OCI-LY7 (cell line): ENCODE measurements around the gene LZTS3.

Source experiments
- EZH2phosphoT487 ChIP-seq: fragments of 200-600 bp; sonication (generic); IDR thresholded peaks from 2 replicates; pipeline ENCODE4 v1.6.1; 2018; ENCODE audit warnings: low read depth, borderline replicate concordance, mild to moderate bottlenecking, mixed run types, antibody characterized with exemption, low read length, moderate library complexity, mixed read lengths
- TF ChIP-seq, protein P1 (sequence below): fragments of 200-600 bp; sonication (generic); conservative IDR thresholded peaks from 2 replicates; pipeline ENCODE4 v1.5.1; 2014; ENCODE audit warnings: mild to moderate bottlenecking, antibody characterized with exemption, low read length, moderate library complexity, mixed read lengths

DNA sequence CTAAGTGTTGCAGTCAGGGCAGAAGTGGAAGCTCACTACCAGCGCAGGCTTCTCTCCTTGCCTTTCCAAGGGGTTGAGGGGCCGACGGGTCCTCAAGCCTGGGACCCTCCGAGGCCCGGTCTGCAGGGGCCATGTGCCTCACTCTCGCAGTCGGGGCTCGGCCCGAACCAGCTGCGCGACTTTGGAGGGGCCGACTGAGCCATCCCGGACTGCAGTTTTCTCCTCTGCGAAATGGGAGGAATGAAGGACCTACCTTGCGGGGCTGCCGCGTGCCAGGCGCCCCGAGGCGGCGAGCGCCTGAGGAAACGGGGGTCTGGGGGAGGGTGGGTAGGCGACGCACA lies 5.6 kb downstream of the LZTS3 start:
- TF ChIP-seq, protein P1, sequence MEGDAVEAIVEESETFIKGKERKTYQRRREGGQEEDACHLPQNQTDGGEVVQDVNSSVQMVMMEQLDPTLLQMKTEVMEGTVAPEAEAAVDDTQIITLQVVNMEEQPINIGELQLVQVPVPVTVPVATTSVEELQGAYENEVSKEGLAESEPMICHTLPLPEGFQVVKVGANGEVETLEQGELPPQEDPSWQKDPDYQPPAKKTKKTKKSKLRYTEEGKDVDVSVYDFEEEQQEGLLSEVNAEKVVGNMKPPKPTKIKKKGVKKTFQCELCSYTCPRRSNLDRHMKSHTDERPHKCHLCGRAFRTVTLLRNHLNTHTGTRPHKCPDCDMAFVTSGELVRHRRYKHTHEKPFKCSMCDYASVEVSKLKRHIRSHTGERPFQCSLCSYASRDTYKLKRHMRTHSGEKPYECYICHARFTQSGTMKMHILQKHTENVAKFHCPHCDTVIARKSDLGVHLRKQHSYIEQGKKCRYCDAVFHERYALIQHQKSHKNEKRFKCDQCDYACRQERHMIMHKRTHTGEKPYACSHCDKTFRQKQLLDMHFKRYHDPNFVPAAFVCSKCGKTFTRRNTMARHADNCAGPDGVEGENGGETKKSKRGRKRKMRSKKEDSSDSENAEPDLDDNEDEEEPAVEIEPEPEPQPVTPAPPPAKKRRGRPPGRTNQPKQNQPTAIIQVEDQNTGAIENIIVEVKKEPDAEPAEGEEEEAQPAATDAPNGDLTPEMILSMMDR, result no peak
- TF ChIP-seq EZH2phosphoT487, result no peak
